ENCODE measurements around the gene MARVELD3.

The MARVELD3 gene

DNA sequence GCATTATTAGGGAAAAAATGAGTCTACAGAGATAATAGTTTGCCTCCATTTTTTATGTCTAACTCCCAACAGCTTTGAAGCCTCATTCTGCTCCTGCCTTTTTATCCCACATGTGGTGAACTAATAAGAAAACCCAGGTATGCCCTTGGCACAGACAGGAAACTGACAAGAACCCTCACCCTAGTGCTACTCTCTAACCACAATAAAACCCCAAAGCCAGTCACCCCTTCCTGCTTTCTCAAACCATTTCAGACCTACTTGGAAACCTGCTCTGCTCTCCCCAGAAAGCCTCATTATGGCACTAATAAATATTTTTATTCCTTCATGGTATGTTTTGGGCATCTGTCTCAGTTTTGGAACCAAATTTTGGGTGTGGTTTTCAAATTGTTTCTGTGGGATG, 3.9 kb upstream of the MARVELD3 start:
- DNase-seq (ENCODE audit: low spot score), result no peak

DNA sequence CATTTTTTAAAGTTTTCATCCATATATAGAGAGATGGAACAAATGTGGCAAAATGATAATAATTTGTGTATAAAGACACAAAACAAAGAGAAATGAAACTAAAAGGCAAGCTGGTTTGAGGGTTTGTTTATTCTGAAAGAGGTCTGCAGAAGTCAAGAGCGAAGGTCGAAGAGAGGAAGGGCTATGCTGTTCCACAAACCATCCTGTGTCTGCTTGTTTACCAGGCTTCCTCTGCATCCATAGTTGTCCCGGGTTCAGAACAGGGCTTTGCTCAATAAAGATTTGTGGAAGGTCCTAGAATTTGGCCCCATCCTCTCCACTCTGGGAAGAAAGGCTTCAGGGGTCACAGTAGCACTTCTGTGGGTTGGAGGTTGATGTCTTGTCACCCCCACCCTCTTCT, 2.4 kb upstream of the MARVELD3 start:
- DNase-seq (ENCODE audit: low spot score), result no peak

DNA sequence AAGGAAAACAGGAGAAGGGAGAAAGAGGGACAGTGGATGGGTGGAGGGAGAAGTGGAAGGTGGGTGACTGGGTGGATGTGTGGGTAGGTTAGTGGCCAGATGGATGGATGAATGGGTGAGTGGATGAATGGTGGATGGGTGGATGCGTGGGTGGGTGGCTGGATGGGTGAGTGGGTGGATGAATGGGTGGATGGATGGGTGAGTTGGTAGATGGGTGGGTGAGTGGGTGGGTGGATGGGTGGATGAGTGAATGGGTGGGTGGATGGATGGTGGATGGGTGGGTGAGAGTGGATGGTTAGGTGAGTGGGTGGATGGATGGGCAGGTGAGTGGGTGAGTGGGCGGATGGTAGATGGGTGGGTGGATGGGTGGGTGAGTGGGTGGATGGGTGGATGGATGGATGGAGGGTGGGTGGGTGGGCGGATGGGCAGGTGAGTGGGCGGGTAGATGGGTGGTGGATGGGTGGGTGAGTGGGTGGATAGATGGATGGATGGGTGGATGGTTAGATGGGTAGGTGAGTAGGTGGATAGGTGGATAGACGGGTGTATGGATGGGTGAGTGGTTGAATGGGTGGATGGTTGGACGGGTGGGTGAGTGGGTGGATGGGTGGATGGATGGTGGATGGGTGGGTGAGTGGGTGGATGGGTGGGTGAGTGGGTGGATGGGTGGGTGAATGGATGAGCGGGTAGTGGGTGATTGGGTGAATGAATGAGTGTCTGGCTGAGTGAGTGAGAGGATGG, 702 bp upstream of the MARVELD3 start:
- DNase-seq (ENCODE audit: low spot score), result no peak

DNA sequence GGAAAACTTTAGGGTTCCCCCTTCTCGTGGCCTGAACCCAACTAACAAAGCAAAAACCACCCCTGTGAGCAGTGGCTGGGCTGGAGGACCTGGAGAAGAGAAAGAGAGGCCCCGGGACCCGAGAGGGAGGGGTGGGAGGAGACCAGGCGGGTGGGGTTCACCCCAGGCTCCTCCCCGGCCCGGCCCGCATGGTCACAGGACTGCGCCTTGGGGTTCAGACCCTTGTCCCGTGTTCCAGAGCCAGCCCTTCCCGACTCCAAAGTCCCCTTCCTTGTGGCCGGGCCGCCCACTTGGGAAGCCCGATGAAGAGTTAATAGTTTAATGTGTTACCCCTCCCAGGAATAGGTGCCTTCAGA, 852 bp downstream of the MARVELD3 start:
- DNase-seq (ENCODE audit: low spot score), result no peak

DNA sequence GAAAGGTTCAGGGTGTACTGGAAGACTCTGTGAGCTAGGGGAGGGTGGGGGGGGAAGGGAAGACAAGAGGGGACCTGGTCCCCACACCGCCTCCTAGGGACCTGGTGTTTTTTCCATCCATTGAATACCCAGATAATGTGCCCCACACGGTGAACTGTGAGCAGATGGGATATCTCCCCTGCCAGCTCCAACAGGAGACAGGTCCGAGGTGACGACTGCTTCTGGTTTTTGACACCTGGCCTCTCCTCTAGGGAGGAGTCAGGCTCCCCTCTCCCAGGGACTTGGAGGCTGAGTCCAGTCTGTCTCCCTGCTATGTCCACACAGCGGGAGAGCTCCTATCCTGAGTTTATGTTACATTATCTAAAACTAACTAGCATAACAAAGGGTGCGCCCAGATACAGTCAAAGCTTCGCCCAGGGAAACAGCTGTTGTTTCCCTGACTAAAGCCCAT, 1.8 kb downstream of the MARVELD3 start:
- DNase-seq (ENCODE audit: low spot score), result no peak

DNA sequence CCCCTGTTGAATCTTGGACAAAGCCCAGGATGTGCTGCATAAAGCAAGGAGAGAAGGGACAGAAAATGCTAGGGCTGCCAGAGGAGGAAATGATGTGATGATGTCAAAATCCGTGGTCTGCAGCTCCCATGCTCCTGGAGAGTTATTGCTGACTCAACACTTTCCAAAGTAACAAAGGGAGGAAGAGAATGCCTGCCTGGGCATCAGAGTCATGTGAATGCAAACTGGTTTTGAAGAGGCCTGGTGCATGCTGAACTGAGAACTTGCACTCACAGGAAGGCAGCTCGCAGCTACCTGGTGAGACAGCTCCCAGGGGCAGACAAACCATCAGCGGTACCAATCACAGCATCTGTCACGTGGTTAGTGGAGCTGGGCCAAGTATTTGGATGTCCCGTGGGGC, 2.8 kb downstream of the MARVELD3 start:
- peak; percentile 42 for DNase-seq (ENCODE audit: low spot score)

DNA sequence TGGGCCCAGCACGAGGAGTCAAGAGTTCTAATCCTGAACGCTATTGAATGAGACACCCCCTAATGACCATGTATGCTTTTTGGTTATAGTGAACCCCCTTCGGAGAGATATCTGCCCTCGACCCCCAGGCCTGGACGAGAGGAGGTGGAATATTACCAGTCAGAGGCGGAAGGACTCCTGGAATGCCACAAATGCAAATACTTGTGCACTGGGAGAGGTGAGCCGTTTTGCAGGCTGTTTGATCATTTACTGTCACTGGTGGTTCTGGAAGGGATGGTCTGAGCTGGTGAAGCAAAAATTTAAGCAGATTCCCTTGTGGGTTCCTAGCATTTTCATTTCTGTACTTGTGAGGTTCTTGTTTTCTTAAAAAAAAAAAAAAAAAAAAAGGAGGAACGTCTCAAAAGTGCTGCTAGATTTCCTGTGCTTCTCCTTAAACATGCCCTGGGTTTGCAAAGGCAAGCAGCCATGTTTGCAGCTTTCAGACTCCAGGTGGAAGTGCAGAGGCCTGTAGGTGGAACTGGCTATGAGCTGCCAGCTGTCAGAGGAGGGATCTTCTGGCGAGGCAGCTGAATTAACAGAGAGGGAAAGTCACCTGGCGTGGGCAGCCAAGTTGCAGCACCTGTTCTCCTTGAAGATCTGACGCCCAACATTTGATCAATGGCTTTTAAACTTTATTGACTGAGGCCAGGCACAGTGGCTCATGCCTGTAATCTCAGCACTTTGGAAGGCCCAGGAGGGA, 3.5 kb downstream of the MARVELD3 start:
- no peak for DNase-seq (ENCODE audit: low spot score)

DNA sequence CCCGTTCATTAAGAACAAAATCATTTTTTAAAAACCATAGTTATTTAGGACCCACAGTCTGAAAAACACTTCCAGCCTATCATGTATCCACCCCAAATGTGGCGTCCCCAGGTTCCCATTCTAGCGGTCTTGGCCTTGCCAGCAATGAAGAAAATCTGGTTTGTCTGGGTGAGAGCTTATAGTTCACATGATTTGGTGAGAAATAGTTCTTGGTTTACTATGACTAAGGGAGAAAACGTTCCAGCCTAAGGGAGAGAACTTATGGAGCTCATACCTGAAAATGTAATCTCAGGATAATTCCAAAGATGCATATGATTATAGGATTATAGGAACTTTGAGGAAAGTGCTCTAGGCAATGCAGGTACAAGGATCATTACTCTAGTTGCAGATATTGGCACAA, 4.8 kb downstream of the MARVELD3 start:
- DNase-seq (ENCODE audit: low spot score), result no peak

DNA sequence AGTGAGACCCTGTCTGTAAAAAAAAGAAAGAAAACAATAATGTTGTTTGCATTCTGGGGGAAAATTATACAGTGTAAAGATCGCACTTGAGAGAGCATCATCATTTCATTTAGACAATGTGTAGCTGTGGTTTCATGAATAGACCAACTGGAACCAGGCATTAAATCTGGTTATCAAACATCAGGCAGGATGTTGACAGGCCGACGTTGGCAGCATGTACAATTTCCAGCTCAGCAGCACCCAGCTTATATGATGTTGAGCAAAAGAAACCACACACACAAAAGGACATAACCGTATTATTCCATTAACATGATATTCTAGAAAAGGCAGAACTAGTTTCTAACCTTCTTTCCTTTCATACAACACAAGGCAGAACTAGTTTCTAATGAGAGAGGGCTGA, 5.8 kb downstream of the MARVELD3 start:
- DNase-seq (ENCODE audit: low spot score), result no peak

DNA sequence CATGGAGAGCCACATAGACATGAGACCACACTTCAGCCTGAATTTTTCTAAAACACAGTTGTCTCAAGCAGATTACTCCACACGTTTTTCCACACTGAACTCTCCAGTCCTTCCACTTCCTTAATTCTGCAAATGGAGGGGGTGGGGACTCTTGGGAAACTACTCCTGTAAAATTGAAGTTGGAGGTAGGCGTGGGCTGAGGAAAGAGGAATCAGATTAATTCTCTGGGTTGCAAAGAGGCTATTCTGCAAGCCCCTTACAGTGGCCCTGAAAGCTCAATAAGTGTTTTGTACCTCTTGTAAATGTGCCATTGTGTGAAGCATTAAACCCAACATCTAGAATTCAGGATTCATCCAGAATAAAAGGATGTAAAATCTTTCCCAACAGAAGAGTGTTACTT, 9.6 kb downstream of the MARVELD3 start:
- no peak for DNase-seq (ENCODE audit: low spot score)

DNA sequence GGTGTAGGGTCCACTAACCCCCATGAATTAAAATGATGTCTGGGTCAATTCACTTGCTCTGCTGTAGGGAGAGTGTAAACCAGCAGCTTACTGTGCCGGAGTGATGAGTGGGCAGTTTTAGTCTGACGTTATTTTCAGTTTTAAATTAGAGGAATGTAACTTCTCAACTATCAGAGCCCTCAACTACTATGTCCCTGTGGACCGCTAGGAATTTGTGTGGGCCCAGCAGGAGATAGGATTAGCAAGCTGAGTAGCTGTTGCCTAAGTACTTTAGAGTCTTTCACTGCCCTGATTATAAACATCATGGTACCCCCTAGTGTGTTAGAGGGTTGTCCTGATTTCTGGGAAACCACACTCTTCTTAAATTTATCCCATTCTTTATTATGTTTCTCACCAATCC, 11.4 kb downstream of the MARVELD3 start:
- DNase-seq (ENCODE audit: low spot score), result no peak

DNA sequence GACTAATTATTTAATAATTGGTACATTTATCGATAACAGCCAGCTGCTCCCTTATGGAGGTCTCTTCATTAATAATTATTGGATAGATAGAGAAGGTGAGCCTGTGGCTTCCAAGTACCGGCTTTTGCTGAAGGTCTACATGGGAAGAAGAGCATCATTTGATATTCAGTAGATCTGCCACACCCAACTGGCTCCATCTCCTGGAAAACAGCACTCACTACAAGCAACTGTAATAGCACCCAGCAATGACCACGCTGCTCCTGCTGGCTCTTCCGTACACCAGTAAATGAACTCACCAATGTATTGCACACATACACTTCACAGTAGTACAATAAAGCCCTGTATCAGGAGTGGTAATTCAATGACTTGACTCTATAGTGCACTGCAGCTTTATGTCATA, 19.5 kb downstream of the MARVELD3 start:
- peak; percentile 11 for DNase-seq (ENCODE audit: low spot score)

DNA sequence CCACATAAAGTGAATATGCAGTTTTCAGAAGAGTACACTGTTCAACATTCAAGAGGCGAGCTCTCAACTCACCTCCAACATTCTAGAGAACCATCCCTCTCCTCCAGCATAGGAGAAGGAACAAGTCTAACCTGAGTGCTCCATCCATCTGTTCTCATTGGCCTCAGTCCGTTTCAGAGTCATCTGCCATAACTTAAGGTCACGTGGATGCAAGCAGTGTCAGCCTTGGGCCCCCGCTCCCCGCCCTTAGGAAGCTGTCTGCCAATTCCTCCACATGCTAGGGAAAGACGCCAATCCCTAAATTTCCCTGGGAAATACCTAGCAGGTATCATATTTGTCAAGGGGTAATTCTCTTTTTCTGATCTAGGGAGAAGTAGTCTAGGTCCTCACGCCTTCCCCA, 21.4 kb downstream of the MARVELD3 start:
- DNase-seq (ENCODE audit: low spot score), result no peak

DNA sequence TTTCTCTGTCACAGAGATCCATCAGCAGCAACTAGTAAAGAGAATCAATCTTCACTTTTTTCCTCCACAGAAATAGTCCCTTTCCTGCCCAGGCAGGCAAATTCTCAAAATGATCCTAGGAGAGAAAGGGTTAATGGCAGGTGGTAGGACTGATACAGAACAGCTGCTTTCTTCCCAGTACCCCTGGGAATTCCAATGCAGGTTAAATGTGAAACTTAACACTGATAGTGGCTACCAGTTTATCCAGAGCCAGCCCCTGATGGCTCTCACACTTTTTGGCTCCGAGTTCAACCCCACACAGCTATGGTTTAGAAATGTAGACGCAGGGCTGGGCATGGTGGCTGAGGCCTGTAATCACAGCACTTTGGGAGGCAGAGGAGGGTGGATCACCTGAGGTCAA, 22.2 kb downstream of the MARVELD3 start:
- no peak for DNase-seq (ENCODE audit: low spot score)

DNA sequence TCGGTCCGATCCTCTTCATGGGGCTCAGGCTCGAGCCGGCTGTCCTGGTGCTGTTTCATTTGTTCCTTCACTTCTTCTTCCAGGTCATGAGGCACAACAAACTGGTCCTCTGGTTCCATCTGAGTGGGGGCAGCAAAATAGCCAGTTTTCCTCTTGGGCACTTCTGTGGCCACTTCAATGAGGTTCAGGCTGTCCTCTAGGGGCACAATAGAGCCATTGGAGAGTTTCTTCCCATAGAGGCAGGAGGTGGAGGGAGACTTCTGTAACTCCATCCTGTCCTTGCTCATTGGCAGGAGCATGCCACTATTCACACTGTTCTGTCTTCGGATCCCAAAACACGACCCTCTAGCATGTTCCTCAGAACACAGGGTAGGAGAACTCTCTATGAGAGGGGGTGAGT, 22.9 kb downstream of the MARVELD3 start:
- no peak for DNase-seq (ENCODE audit: low spot score)

DNA sequence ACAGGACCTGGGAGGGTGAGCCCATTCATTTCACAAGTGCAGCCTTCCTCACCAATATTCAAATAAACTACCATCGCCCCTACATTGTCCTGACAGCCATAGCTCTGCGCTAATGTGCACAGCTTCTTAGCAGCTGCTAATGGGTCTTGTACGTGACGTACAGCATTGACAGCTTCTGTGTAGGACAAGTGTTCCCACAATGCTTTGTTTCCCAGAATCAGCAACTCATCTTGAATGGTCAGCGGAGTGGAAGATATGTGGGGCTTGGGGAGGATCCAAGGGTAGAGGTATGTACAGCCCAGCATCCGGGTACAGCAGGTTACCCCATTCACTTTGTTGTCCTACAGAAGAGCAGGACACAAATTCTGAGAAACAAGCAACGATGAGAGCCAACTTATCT, 23.7 kb downstream of the MARVELD3 start:
- DNase-seq (ENCODE audit: low spot score), result no peak

DNA sequence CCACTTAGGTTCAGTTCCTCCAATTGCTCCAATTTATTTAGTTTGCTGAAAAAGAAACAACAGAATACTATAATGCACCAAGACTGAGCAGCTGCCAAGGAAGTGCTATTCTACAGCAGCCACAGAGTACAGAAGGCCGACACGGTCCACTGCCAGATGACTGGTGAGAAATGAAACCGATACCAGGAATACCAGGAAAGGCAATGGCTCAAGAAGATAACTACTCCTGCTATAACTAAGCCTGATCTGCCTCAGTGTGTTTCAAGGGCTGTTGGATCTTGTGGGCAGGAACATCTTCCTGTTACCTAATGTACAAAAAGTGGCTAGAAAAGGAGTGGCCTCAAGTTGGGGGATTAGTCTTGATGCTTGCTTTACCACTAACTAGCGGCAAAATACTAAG, 32.8 kb downstream of the MARVELD3 start:
- DNase-seq (ENCODE audit: low spot score), result no peak

DNA sequence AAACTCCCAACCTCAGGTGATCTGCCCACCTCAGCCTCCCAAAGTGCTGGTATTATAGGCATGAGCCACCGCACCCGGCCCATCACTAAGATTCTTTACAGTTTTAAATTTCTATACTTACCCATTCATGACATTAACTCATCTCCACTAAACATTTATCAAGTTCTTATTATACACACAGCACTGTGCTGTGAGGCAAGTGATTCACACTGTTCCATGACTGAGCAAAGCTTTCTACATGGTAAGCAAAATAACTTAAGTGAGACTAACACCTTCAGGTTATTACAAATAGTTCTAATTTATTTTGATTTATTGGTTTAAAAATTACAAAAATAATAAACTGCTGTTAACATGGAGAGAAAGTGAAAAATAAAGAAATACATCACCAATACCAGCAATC, 33.5 kb downstream of the MARVELD3 start:
- DNase-seq (ENCODE audit: low spot score), result no peak

DNA sequence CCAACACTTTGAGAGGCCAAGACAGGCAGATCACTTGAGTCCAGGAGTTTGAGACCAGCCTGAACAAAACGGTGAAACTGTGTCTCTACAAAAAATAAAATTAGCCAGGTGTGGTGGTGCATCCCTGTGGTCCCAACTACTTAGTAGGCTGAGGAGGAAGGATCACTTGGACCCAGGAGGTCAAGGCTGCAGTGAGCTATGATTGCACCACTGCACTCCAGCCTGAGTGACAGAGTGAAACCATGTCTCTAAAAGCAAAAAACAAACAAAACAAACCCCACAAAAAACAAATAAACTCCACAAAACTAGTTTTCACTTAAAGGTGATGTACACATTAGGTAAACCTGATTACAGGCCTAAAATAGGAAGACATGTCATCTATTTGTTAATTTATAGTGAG, 40.3 kb downstream of the MARVELD3 start:
- DNase-seq (ENCODE audit: low spot score), result no peak

DNA sequence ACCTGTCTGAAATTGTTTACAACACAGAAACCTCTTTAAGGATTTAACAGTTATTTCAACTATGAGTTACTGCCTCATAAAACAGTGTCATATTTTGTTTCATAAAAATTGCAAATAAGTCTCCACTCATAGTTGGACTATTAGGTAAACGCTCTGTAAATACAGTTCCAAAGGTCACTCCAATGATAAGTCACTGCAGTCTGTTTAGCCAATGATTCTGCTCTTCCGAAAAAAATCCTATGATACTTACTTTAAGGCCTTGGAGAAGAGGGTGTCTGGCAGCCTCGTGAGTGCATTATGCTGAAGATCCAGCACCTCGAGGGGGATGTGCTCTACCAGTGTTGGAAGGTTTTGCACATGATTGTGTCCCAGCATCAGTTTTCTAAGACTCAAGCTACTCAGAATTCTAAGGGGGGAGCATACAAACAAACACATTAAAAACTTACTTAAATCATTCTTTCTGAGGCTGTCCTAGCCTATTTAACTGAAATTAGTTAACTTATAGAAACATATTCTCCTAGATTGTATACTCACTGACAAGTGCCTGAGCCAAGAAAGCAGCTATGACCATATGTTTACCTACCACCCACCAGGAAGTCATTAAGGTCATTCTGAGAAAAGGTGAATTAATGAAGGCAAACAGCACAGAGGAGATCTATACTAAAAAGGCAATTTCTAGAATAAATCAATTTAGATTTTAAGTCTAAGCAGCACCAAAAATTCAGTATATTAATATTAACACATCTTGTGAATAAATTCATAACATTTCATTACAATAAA, 41.1 kb downstream of the MARVELD3 start:
- DNase-seq (ENCODE audit: low spot score), result no peak

DNA sequence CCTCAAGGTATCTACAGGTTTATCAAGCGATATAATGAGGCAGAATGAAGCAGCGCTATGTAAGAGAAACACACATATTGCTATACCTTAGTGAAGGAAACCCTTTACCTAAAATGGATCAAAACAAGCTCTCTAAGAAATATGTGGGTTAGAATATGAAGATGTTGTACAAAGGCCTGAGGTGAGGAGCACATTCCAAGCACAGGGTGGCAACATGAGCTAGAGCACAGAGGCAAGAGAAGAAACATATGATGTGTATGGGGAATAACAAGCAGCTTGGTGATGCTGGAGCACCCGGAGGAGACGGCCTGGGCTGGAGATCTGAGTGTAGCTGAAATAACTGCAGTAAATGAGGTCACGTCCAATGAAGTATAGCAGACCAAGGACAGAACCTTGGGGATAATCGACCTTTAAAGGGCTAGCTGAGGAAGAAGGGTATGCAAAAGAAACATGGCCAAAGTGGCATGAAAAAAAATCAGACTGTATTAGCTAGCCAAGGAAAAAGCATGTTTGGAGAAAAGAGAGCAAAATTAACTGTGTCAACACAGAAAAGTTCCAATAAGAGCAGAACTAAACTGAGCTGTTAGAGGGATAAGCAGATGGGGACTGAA, 44.0 kb downstream of the MARVELD3 start:
- DNase-seq (ENCODE audit: low spot score), result no peak

DNA sequence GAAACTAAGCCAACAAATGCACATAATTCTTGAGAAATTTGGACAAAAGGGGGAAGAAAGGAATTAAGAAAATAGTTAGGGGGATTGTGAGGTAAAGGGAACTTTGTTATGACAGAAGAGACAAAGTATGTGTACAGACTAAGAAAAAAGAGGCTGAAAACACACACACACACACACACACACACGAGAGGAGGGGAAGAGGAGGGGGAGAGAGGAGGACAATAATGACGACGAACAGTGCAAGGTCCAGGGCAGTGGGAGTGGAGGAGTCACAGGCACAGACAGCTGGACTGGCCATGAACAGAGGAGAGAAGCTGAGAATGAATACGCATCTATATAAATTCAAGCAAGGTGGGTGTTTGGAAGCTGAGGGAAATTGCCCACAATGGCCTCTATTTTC, 44.6 kb downstream of the MARVELD3 start:
- no peak for DNase-seq (ENCODE audit: low spot score)

DNA sequence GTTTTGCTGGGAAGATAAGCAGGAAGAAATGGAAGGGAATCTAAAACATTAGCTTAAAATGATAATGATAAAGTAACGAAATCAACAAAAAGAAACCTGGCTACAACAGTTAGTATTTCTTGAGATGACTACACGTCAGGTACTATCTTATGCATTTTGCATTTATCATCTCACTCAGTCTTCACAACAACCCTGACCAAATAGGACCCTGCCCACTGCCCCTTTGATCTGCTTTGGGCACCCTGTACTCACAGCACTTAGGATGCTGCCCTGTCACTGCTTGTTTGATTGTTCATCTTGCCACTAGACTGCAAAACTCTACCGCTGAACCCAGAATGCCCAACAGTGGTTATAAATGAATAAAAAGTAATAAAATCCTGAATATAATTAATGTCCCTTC, 45.2 kb downstream of the MARVELD3 start:
- no peak for DNase-seq (ENCODE audit: low spot score)

All from kidney capillary endothelial cell (primary cell).